Renal pelvis (tissue), 3 donors: ENCODE results near the gene EEFSEC. TPM values are rescaled to one million over a fixed set of nuclear protein-coding genes. Genes with fewer than 3 reads are reported as not detected.

ENCODE experiments used
- polyA plus RNA-seq, 3 donors: library from polyadenylated mRNA; unstranded; fragments of 120-200 nt; gene quantifications; one replicate each; pipeline ENCODE4 v1.2.1, GENCODE V29; 2013; ENCODE audit not compliant: insufficient read length in 3 of 3

Gene EEFSEC
- polyA plus RNA-seq, 3 donors = 24.2 to 30.3 (median 27.7) TPM

Other genes starting within 250 kb of the EEFSEC start
- 1 to 10 TPM; 1.1 to 1.9 (median 1.1) TPM for gene KBTBD12, start 238.2 kb upstream of the EEFSEC start, polyA plus RNA-seq
- gene SEC61A1, start 101.0 kb upstream of the EEFSEC start, polyA plus RNA-seq = 100 to 1,000 TPM; 172 to 182 (median 174) TPM
- gene RUVBL1, start 29.7 kb upstream of the EEFSEC start, polyA plus RNA-seq = 10 to 100 TPM; 69.4 to 76.5 (median 71.1) TPM